ENCODE data around the gene NOTCH2. TPM values are rescaled to one million over a fixed set of nuclear protein-coding genes. Genes with fewer than 3 reads are reported as not detected.
"Not testable (repeated sequence)": the region's sequence is repeated elsewhere in the genome, so short reads cannot be mapped to it uniquely, and the experiment has no call there.

The NOTCH2 gene
- total RNA-seq, 1 donor from 2014 or later, result 88.0 TPM

DNA sequence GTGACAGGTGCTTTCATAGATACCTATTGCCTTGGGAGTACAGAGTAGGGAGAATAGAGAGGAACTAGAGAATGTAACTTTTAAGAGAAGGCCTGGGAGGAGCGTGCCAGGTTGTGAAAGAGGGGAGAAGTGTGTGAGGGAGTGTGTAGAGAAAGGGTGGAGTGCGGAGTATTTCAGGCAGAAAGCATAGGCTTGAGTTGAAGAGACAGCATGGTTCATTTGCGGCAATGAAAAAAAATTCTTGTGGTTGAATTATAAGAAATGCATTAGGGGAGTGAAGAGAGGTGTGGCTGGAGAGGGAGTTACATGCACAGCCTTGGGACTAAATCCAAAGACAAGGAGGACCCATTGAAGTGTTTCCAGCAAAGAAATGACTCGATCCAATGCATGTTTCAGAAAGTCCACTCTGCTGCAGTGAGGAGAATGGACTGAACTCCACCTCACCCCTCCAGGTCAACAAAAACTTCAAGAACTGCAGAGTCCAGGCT lies 91.4 kb downstream of the NOTCH2 start:
- Mint-ChIP-seq H3K9me3 (no peaks in the 10 kb centered on the region), H3K27me3 (ENCODE audit: low read depth) (no peaks in the 10 kb centered on the region), H3K4me1 (ENCODE audit: low read depth) (peaks cover 23% of the 10 kb centered on the region), H3K4me3 (ENCODE audit: low read depth) (no peak overlapping the region), H3K36me3 (ENCODE audit: low read depth) (peaks cover 38% of the 10 kb centered on the region), H3K27ac (no peak overlapping the region)
- no peak for DNase-seq (ENCODE audit: low spot score)
- intact Hi-C loops (cut with micrococcal nuclease), result no loop called here

DNA sequence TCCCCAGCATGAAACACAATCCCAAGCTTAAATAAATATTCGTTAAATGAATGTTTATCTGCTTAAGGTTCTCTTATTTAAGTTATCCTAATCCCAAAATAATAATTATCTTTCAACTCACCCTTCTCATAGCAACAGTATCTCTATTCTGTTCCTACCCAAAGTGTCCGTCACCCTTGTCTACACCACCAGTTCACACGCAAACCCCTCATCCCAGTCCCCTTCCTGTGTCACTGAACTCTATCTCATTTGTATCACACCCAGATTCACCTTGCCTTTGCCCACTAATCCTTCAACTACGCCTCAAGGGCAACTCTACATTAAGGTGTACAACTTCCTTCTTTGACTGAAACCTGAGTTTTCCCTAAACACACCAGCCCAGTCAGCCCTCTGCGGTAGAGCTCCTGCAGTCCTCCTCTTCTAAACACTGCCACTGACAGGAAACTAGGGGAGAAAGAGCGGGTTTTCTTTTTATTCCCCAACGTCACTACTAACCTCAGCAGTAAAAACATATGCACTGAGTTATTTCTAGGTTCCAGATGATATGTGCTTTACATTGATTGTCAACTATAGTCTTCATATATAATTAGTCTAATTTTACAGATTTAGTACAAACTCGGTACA lies 92.2 kb downstream of the NOTCH2 start:
- Mint-ChIP-seq H3K36me3 (ENCODE audit: low read depth) (peaks cover 39% of the 10 kb centered on the region), H3K4me1 (ENCODE audit: low read depth) (peaks cover 19% of the 10 kb centered on the region)
- H3K9me3 Mint-ChIP-seq; intact Hi-C loops (cut with micrococcal nuclease); H3K27ac Mint-ChIP-seq; DNase-seq (ENCODE audit: low spot score); H3K27me3 Mint-ChIP-seq (ENCODE audit: low read depth); H3K4me3 Mint-ChIP-seq (ENCODE audit: low read depth): not testable (repeated sequence)

DNA sequence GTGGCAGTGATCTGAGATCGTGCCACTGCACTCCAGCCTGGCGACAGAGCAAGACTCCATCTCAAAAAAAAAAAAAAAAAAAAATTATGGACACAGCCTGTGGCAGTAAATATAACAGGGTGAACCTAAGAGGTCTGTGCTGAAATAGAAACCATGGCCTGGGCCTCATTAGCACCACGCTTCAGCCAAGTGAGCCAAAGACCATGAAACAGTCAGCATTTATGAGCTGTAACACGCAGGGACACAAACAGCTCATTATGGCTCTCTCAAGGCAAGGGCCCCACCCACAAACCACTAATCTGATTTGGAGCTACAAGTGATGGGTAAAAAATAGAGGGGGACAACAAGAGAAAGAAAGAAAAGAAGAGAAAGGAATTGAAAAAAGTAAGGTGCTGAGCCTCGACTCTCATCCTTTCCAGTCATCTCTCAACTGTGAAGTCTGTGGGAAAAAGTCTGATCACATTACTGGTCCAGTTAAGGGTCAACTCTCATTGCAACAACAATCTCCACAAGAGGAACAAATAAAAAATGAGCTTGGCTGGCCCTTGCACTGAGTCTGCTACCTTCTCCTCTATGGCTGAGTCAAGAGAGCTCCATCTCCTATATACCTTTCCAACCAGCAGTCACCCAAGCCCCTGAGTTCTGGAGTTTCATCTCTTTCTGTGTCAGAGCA lies 93.7 kb downstream of the NOTCH2 start:
- H3K9me3 Mint-ChIP-seq; intact Hi-C loops (cut with micrococcal nuclease); H3K27me3 Mint-ChIP-seq (ENCODE audit: low read depth); H3K27ac Mint-ChIP-seq; H3K4me3 Mint-ChIP-seq (ENCODE audit: low read depth); DNase-seq (ENCODE audit: low spot score): not testable (repeated sequence)
- Mint-ChIP-seq H3K4me1 (ENCODE audit: low read depth) (peaks cover 19% of the 10 kb centered on the region), H3K36me3 (ENCODE audit: low read depth) (peaks cover 47% of the 10 kb centered on the region)

DNA sequence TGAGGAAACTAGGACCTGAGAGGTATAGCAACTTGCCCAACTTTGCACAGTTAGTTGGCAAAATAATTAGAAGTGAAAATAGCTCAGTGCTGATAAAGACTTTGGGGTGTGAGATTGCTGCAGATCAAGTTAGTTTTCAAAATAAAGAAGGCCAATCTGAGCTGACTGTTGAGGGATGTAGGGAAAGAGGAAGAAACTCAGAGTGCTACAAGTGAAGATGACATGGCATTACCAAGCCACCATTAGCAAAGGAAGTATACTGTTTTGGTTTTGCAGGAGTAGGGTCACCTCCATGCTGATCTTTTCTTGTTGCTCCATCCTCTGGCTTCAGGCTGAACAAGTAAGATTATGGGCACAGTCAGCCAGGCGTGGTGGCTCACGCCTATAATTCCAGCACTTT lies 94.5 kb downstream of the NOTCH2 start:
- Mint-ChIP-seq H3K27ac (no peak overlapping the region), H3K36me3 (ENCODE audit: low read depth) (peaks cover 53% of the 10 kb centered on the region), H3K4me1 (ENCODE audit: low read depth) (peaks cover 19% of the 10 kb centered on the region), H3K9me3 (no peaks in the 10 kb centered on the region), H3K4me3 (ENCODE audit: low read depth) (no peak overlapping the region), H3K27me3 (ENCODE audit: low read depth) (no peaks in the 10 kb centered on the region)
- intact Hi-C loops (cut with micrococcal nuclease), result no loop called here
- DNase-seq (ENCODE audit: low spot score), result no peak

DNA sequence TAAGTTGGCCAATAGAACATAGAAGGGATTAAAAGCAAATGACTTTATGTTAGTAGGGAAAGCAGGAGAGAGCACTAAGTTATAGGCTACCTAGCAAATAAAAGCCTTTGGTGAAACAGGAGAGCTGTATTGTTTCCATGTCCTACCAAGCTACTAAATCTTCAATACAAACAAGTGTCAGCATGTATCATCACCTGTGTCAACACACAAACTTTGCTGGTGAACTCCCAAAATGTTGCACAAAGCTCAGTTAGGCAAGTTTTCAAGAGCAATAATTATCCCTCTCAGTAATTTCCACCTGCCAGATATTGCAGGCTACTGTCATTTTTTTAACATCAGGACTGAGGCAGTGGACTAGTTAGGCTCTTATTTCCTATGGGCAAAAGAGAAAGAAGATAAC lies 95.4 kb downstream of the NOTCH2 start:
- Mint-ChIP-seq H3K36me3 (ENCODE audit: low read depth) (peaks cover 58% of the 10 kb centered on the region), H3K4me3 (ENCODE audit: low read depth) (no peak overlapping the region), H3K4me1 (ENCODE audit: low read depth) (peaks cover 19% of the 10 kb centered on the region), H3K27me3 (ENCODE audit: low read depth) (no peaks in the 10 kb centered on the region), H3K9me3 (no peaks in the 10 kb centered on the region), H3K27ac (no peak overlapping the region)
- intact Hi-C loops (cut with micrococcal nuclease), result no loop called here
- no peak for DNase-seq (ENCODE audit: low spot score)

DNA sequence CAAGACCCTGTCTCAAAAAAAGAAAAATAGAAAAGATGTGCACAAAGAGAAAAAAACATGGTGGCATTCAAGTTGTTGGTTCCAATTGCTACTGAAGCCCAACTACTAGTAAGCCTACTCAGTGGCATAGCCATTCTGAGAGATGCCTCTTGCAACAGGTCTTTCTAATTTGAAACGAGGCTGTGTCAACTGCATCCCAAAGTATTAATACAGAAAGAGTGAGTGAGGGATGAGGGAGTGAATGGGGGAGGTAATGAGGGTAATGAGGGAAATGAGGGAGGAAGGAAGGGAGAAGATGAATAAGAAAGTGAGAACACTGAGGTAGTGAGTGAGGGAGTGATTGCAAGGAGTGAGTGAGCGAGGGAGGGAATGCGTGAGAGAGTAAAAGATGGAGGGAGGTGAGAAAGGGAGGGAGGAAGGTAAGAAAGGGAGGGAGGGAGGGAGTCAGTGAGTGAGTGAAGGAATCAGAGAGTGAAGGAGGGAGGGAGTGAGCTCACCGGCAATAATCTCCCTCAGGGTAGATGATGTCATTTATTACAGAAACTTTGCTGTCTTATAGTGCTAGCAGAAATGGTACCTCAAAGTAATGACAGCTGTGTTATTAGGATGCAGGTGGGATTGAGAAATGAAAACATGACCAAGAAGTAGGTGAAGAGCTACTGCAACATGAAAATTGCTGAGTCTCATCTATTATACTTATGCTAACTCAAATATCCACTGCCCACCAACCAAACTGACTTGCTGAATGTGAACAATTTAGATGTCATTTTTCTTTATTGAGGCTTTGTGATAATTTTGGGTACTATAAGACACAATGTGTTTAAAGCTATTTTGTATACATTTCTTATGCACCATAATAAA lies 97.5 kb downstream of the NOTCH2 start:
- Mint-ChIP-seq H3K4me3 (ENCODE audit: low read depth) (no peak overlapping the region), H3K4me1 (ENCODE audit: low read depth) (peaks cover 24% of the 10 kb centered on the region), H3K36me3 (ENCODE audit: low read depth) (peaks cover 63% of the 10 kb centered on the region), H3K9me3 (no peaks in the 10 kb centered on the region), H3K27me3 (ENCODE audit: low read depth) (no peaks in the 10 kb centered on the region), H3K27ac (no peak overlapping the region)
- intact Hi-C loops (cut with micrococcal nuclease), result no loop called here
- DNase-seq (ENCODE audit: low spot score), result no peak

DNA sequence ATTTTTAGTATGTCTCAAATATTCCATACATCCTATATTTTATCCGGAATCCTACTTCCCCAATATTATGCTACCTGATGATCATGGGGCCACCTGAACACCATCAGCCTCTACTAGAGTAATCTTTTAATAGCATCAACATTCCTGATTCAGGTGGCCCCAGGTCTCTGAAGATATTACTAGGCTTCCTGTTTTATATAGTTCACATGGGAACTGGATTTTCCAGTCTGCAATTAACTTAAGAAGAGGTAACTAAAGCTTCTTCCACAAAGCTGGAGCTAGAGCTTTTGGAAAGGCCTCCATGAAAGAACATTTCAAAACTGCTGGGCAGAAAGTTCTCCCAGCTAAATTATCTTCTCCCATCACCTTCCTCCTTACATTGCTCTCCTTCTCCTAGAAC lies 100.9 kb downstream of the NOTCH2 start:
- no peaks in the 10 kb centered on the region for H3K27me3 Mint-ChIP-seq (ENCODE audit: low read depth)
- H3K27ac Mint-ChIP-seq, result no peak overlapping the region
- no peak for DNase-seq (ENCODE audit: low spot score)
- H3K9me3 Mint-ChIP-seq, result no peaks in the 10 kb centered on the region
- peaks cover 76% of the 10 kb centered on the region for H3K36me3 Mint-ChIP-seq (ENCODE audit: low read depth)
- intact Hi-C loops (cut with micrococcal nuclease), result no loop called here
- H3K4me1 Mint-ChIP-seq (ENCODE audit: low read depth), result peaks cover 19% of the 10 kb centered on the region
- H3K4me3 Mint-ChIP-seq (ENCODE audit: low read depth), result no peak overlapping the region

DNA sequence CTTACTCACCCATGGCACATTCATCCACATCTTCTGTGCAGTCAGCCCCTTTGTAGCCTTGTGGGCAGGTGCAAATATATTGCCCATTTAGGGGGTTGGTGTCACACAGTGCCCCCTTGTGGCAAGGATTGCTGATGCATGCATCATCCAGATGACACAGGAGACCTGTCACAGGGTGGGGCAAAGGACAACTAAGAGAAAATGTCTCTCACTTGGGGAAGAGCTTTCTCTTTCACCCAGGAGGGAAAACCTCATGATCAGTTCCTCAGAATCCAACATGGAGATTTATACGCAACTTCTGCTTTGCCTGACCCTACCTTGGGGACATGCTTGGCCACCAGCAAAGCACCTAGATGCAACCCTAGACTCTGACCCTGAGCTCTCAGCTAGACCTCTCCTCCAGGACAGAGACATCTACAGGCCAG lies 101.4 kb downstream of the NOTCH2 start:
- Mint-ChIP-seq H3K36me3 (ENCODE audit: low read depth) (peaks cover 75% of the 10 kb centered on the region), H3K27me3 (ENCODE audit: low read depth) (no peaks in the 10 kb centered on the region), H3K9me3 (no peaks in the 10 kb centered on the region), H3K27ac (peak overlapping the region; percentile 75), H3K4me1 (ENCODE audit: low read depth) (peaks cover 18% of the 10 kb centered on the region), H3K4me3 (ENCODE audit: low read depth) (no peak overlapping the region)
- peak; percentile 70 for DNase-seq (ENCODE audit: low spot score)
- intact Hi-C loops (cut with micrococcal nuclease), result no loop called here

DNA sequence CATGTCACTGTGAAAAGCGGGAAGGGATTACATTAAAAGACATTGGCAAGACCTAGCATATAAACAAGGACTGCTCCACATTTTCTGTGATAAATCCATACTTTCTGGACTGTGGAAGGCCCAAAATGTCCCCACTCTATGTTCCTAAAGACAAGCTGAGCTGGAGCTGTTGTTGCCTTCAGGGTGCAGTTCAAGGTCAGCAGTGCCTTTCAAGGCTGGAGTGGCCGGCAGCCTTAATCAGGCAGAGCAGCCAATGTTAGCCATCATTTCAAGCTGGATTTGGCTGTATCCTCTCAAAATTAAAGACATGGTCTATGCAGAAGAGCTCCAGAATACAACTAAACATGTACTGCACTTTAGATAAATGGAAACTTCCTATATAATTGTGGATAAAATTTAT lies 102.8 kb downstream of the NOTCH2 start:
- intact Hi-C loops (cut with micrococcal nuclease), result no loop called here
- Mint-ChIP-seq H3K27me3 (ENCODE audit: low read depth) (no peaks in the 10 kb centered on the region), H3K36me3 (ENCODE audit: low read depth) (peaks cover 79% of the 10 kb centered on the region), H3K4me3 (ENCODE audit: low read depth) (no peak overlapping the region), H3K9me3 (no peaks in the 10 kb centered on the region), H3K4me1 (ENCODE audit: low read depth) (peaks cover 16% of the 10 kb centered on the region), H3K27ac (no peak overlapping the region)
- DNase-seq (ENCODE audit: low spot score), result no peak

DNA sequence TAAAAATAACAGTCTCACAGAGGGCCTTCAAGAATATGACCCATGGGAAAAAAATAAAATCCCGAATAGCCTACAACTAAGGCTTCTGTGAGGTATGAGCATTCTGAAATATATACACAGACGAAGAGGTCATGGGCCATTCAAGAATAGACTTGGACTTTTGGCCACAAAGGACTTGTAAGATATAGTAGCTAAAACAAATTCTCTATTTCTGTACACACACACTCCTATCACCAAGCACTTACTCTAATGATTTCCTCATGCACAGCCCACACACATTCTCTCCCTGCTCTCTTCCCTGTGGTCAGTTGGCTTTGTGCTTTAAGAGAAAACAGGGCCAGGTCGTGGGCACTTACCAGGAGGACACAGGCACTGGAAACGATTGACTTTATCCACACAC lies 103.4 kb downstream of the NOTCH2 start:
- peaks cover 74% of the 10 kb centered on the region for H3K36me3 Mint-ChIP-seq (ENCODE audit: low read depth)
- no peaks in the 10 kb centered on the region for H3K27me3 Mint-ChIP-seq (ENCODE audit: low read depth)
- peaks cover 14% of the 10 kb centered on the region for H3K4me1 Mint-ChIP-seq (ENCODE audit: low read depth)
- H3K4me3 Mint-ChIP-seq (ENCODE audit: low read depth), result no peak overlapping the region
- no peaks in the 10 kb centered on the region for H3K9me3 Mint-ChIP-seq
- intact Hi-C loops (cut with micrococcal nuclease), result no loop called here
- H3K27ac Mint-ChIP-seq, result no peak overlapping the region
- DNase-seq (ENCODE audit: low spot score), result no peak

DNA sequence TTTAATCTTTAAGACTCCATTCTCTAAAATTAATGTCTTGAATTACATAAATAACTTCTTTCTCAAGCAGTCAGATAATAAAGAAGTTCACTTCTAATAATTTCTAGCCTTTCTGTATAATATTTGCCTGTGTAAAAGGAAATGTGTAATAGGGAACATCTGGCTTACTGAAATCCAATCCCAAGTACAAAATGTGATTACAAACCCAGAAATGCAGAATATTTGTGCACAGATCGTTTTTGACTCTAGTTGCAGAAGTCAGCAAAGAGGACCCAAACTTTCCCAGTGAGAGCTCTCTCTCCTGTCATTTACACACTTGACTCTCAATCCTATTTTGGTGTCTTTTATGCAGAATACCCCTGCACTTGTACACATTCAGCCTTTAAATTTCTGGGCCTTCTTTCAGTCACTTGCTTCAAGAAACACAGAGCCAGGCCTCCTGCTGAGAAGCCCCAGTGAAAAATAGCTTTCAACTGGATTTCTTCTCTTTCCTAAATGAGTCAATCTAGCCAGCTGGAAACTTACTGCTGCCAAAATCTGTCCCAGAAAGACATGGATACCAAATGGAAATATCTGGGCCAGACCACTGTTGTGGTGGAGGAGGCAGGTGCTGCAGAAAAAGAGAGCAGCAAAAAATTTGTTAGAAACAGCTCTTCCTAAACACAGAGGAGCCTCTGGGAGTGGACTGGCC lies 104.6 kb downstream of the NOTCH2 start:
- no peaks in the 10 kb centered on the region for H3K27me3 Mint-ChIP-seq (ENCODE audit: low read depth)
- DNase-seq (ENCODE audit: low spot score), result no peak
- no peaks in the 10 kb centered on the region for H3K9me3 Mint-ChIP-seq
- no peak overlapping the region for H3K4me3 Mint-ChIP-seq (ENCODE audit: low read depth)
- H3K27ac Mint-ChIP-seq, result no peak overlapping the region
- intact Hi-C loops (cut with micrococcal nuclease), result no loop called here
- H3K4me1 Mint-ChIP-seq (ENCODE audit: low read depth), result peaks cover 14% of the 10 kb centered on the region
- H3K36me3 Mint-ChIP-seq (ENCODE audit: low read depth), result peaks cover 66% of the 10 kb centered on the region

DNA sequence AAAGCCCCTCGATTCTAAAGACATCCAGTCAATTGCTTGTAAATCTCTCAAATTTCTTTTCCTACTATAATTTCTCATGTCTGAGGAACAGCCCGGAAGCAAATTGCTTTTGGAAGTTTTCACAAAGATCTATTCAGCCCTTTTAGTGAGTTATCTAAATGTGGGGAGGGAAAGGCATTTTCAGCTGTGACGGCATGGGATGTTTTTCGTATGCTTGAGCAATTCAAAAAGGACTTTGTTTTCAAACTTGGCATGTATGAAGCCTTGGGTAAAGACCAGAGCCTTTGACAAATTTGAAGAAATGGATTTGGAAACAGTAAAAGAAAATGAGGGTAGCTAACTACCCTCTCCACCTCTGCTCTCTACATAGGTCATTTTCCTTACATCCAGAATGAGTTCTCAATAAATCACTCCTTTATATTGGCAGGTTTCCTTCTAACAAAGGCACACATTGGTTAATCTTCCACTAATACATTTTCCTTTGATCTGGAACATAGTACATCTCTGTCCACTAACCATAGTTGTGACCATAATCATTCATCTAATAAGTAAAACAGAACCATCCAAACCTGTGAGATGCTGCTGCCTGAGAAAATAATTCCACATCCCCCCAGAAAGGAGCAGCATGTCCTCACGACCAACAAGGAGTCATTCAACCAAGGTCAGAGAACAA lies 107.0 kb downstream of the NOTCH2 start:
- intact Hi-C loops (cut with micrococcal nuclease), result no loop called here
- Mint-ChIP-seq H3K4me1 (ENCODE audit: low read depth) (peaks cover 5% of the 10 kb centered on the region), H3K9me3 (no peaks in the 10 kb centered on the region), H3K27ac (no peak overlapping the region), H3K4me3 (ENCODE audit: low read depth) (no peak overlapping the region), H3K27me3 (ENCODE audit: low read depth) (no peaks in the 10 kb centered on the region), H3K36me3 (ENCODE audit: low read depth) (peaks cover 67% of the 10 kb centered on the region)
- no peak for DNase-seq (ENCODE audit: low spot score)

Data from activated T-helper 2 cell treated with anti-CD3 and anti-CD28 coated beads, Interferon-gamma antibody, Interleukin-2, Interleukin-4, amounts not matched to agents 10 μg/mL and 5 μg/mL and 100 μg/mL, durations not matched to agents 14 hours and 24 hours and 36 hours (primary cell).